Mesenchymal stem cell (in vitro differentiated cells and primary cell): Measurements from ENCODE around the gene PILRB.

ENCODE experiments used
- DNase-seq: peaks from one replicate; pipeline ENCODE4 v3.0.0-alpha.2; 2013
- H2AFZ ChIP-seq: one replicate; pipeline ENCODE4 v1.6.1; 2013; ENCODE audit warnings: low read depth, mild to moderate bottlenecking, control low read depth, inconsistent platforms, low read length, moderate library complexity
- H2AK5ac ChIP-seq: 2 replicates; pipeline ENCODE4 v1.6.1; 2013; ENCODE audit warnings: low read length, moderate library complexity, mild to moderate bottlenecking, inconsistent platforms; ENCODE audit not compliant: severe bottlenecking
- H2BK120ac ChIP-seq: one replicate; pipeline ENCODE4 v1.6.1; 2013; ENCODE audit warnings: low read depth, mild to moderate bottlenecking, inconsistent platforms, low read length, moderate library complexity
- H2BK12ac ChIP-seq, 2 experiments: one replicate each; pipeline ENCODE4 v1.6.1; 2013; ENCODE audit warnings: inconsistent platforms in 2 of 2, low read length in 2 of 2, mild to moderate bottlenecking in 2 of 2, moderate library complexity in 2 of 2, control low read depth in 1 of 2
- H2BK15ac ChIP-seq: one replicate; pipeline ENCODE4 v1.6.1; 2013; ENCODE audit warnings: mild to moderate bottlenecking, low read depth, inconsistent platforms; ENCODE audit not compliant: poor library complexity, severe bottlenecking
- H2BK5ac ChIP-seq: 2 replicates; pipeline ENCODE4 v1.6.1; 2013; ENCODE audit warnings: low read depth, mild to moderate bottlenecking, low read length, control low read depth, inconsistent platforms; ENCODE audit not compliant: poor library complexity, severe bottlenecking
- H3K14ac ChIP-seq, 2 experiments: one replicate each; pipeline ENCODE4 v1.6.1; 2013; ENCODE audit warnings: inconsistent platforms in 2 of 2, low read length in 2 of 2, control low read depth in 1 of 2, mild to moderate bottlenecking in 1 of 2, moderate library complexity in 1 of 2
- H3K18ac ChIP-seq, 2 experiments: one replicate each; pipeline ENCODE4 v1.6.1; 2013; ENCODE audit warnings: inconsistent platforms in 2 of 2, low read length in 2 of 2, control low read depth in 1 of 2, low read depth in 1 of 2, mild to moderate bottlenecking in 1 of 2
- H3K23ac ChIP-seq, 2 experiments: one replicate each; pipeline ENCODE4 v1.6.1; 2013; ENCODE audit warnings: inconsistent platforms in 2 of 2, low read length in 2 of 2, mild to moderate bottlenecking in 2 of 2, moderate library complexity in 2 of 2, control low read depth in 1 of 2
- H3K27ac ChIP-seq: 2 replicates; pipeline ENCODE4 v1.5.1; 2013; ENCODE audit warnings: mild to moderate bottlenecking, moderate library complexity, low read length, control low read depth, inconsistent platforms; ENCODE audit not compliant: poor library complexity, severe bottlenecking
- H3K27me3 ChIP-seq, 2 experiments: 2 replicates each; pipeline versions ENCODE4 v1.6.1 to v1.7.0; 2013; ENCODE audit warnings: low read length in 2 of 2, mild to moderate bottlenecking in 2 of 2, moderate library complexity in 2 of 2, control low read depth in 1 of 2, inconsistent platforms in 1 of 2; ENCODE audit not compliant: control insufficient read depth in 1 of 2, insufficient read depth in 1 of 2
- H3K36me3 ChIP-seq, 2 experiments: 2 replicates each; pipeline versions ENCODE4 v1.6.1 to v1.7.0; 2013; ENCODE audit warnings: low read length in 2 of 2, control low read depth in 1 of 2, inconsistent platforms in 1 of 2, low read depth in 1 of 2, mild to moderate bottlenecking in 1 of 2; ENCODE audit not compliant: insufficient read depth in 2 of 2, control insufficient read depth in 1 of 2
- H3K4ac ChIP-seq, 2 experiments: one replicate each; pipeline ENCODE4 v1.6.1; 2013; ENCODE audit warnings: inconsistent platforms in 2 of 2, low read length in 2 of 2, mild to moderate bottlenecking in 2 of 2, moderate library complexity in 2 of 2, control low read depth in 1 of 2, low read depth in 1 of 2
- H3K4me1 ChIP-seq: 2 replicates; pipeline ENCODE4 v1.6.1; 2013; ENCODE audit warnings: low read depth, low read length, control low read depth; ENCODE audit not compliant: control insufficient read depth, insufficient read depth
- H3K4me2 ChIP-seq: 2 replicates; pipeline ENCODE4 v1.6.1; 2013; ENCODE audit warnings: low read length, mild to moderate bottlenecking, inconsistent platforms; ENCODE audit not compliant: poor library complexity, severe bottlenecking
- H3K4me3 ChIP-seq, 2 experiments: 2 replicates each; pipeline versions ENCODE4 v1.5.1 to v1.7.0; 2013; ENCODE audit warnings: low read length in 2 of 2, mild to moderate bottlenecking in 2 of 2, control low read depth in 1 of 2, low read depth in 1 of 2; ENCODE audit not compliant: insufficient read depth in 1 of 2
- H3K79me1 ChIP-seq: replicated peaks from 2 replicates; pipeline ENCODE4 v1.6.1; 2013; ENCODE audit warnings: mild to moderate bottlenecking, control low read depth, low read length, inconsistent platforms; ENCODE audit not compliant: poor library complexity, severe bottlenecking
- H3K9ac ChIP-seq: 2 replicates; pipeline ENCODE4 v1.7.0; 2013; ENCODE audit warnings: mild to moderate bottlenecking, low read length, moderate library complexity
- H3K9me3 ChIP-seq: 2 replicates; pipeline ENCODE4 v1.7.0; 2013; ENCODE audit warnings: mild to moderate bottlenecking, low read length; ENCODE audit not compliant: control insufficient read depth
- H4K8ac ChIP-seq: one replicate; pipeline ENCODE4 v1.6.1; 2013; ENCODE audit warnings: inconsistent platforms, mild to moderate bottlenecking, low read length, moderate library complexity
- H4K91ac ChIP-seq: one replicate; pipeline ENCODE4 v1.6.1; 2013; ENCODE audit warnings: mild to moderate bottlenecking, low read length, inconsistent platforms
- WGBS: methylation state at CpG from one replicate; pipeline ENCODE4 v1.1.7; 2013; ENCODE audit warnings: mixed read lengths; 5-methylcytosine and 5-hydroxymethylcytosine counted together

PILRB gene

DNA sequence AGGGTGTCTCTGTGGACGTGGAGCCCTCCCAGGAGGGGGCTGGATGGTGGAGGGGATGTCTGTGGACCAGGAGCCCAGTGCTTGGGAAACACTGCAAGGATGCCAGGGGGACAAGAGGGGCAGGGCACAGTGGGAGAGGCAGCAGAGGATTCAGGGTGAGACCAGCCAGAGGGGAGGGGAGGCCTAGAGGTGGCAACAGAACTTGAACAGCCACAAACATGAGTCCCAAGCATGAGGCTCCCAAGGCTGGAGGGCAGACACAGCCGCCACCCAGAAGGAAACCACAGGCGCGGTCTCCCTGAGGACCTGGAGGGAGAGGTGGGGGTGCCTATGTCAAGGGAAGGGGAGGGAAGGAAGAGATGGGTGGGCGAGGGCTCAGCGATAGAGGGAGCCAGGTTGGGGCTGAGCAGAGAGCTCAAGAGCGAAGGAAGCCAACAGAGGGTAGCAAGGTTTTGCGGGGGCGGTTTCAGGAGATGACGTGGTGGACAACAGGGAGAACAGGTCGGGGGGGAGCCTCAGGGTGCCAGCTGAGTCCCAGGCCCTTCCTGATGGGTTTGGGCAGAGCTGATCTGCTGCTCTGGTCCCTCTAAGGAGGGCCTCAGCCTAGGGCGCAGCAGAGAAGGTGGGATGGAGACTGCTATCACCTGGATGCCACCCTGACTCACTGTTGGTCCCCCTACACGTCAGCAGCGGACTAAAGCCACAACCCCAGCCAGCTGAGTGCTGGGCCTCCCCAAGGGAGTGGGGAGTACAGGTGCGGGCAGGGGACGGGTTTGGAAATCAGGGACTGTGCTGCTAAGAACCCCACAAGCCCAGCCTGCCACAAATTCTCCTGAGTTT is 8.7 kb downstream of the PILRB start:
- no peak overlapping the region for H2AFZ ChIP-seq
- H3K23ac ChIP-seq, result no peak overlapping the region
- no peak overlapping the region for H3K4ac ChIP-seq
- peaks cover 2% of the 10 kb centered on the region for H3K79me1 ChIP-seq
- no peak overlapping the region for H3K18ac ChIP-seq
- H3K9ac ChIP-seq, result no peak overlapping the region
- WGBS, result 96% methylated on average over 16 of the region's 16 CpGs
- DNase-seq, result no peak
- H3K14ac ChIP-seq, result no peak overlapping the region
- peaks cover 3% of the 10 kb centered on the region for H3K4me1 ChIP-seq
- H3K4me3 ChIP-seq, result no peak overlapping the region
- H3K4me2 ChIP-seq, result no peak overlapping the region
- no peak overlapping the region for H2BK12ac ChIP-seq
- H4K8ac ChIP-seq, result peak overlapping the region; percentile 29
- H3K27ac ChIP-seq, result no peak overlapping the region
- H2BK120ac ChIP-seq, result no peak overlapping the region
- no peak overlapping the region for H2AK5ac ChIP-seq
- peaks cover 14 to 24% of the 10 kb centered on the region in 2 experiments for H3K36me3 ChIP-seq
- H2BK15ac ChIP-seq, result no peak overlapping the region
- no peak overlapping the region for H2BK5ac ChIP-seq
- no peaks in the 10 kb centered on the region for H3K27me3 ChIP-seq
- no peaks in the 10 kb centered on the region for H3K9me3 ChIP-seq
- H4K91ac ChIP-seq, result peak overlapping the region; percentile 35

DNA sequence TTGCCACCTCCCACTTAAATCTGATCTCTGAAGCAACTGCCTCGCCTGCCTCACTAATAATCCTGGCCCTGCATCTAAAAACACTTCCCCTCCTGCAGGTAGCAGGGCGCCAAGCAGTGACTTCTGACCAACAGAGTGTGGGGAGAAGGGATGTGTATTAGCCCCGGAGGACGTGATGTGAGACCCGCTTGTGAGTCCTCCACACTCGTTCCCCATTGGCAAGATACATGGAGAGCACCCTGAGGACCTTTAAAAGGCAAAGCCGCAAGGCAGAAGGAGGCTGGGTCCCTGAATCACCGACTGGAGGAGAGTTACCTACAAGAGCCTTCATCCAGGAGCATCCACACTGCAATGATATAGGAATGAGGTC is 9.3 kb downstream of the PILRB start:
- Histone ChIP-seq H3K14ac (no peak overlapping the region), H3K79me1 (no peaks in the 10 kb centered on the region)

DNA sequence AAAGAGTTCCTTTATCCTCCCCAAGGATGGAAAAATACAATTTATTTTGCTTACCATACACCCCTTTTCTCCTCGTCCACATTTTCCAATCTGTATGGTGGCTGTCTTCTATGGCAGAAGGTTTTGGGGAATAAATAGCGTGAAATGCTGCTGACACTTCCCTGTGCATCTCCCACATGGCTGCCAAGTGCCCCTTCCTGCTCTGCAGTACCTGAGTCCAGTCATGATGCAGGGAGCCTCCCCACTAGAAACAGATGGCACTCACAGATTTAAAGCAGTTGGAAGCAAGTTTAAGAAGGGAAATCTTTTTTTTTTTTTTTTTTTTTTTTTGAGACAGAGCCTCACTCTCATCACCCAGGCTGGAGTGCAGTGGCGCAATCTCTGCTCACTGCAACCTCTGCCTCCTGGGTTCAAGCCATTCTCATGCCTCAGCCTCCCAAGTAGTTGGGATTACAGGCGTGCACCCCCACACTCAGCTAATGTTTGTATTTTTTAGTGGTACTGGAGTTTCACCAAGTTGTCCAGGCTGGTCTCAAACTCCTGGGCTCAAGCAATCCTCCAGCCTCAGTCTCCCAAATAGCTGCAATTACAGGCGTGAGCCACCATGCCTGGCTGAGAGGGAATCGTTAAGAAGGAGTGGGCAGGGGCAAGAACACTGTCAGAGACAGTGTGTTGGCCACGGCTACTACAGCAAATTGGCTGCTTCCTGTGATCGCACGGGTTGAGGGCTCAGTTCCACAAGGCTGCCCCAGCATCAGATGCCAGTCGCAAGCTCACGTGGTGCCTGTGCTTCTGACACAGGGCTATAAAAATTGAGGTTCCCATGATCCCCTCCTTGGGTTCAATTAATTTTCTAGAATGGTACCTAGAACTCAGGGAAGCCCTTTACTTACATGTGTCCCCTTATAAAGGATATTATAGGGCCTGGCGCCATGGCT is 10.0 kb downstream of the PILRB start:
- H3K27ac ChIP-seq, result no peak overlapping the region
- 91% methylated on average over 9 of the region's 12 CpGs for WGBS
- H2BK5ac ChIP-seq, result no peak overlapping the region
- no peak overlapping the region for H2AK5ac ChIP-seq
- no peak overlapping the region for H2AFZ ChIP-seq
- no peak overlapping the region for H3K4me2 ChIP-seq
- no peaks in the 10 kb centered on the region for H3K27me3 ChIP-seq
- no peak overlapping the region for H2BK12ac ChIP-seq
- no peak overlapping the region for H3K23ac ChIP-seq
- no peak overlapping the region for H3K18ac ChIP-seq
- H4K8ac ChIP-seq, result no peak overlapping the region
- peaks cover 7 to 11% of the 10 kb centered on the region in 2 experiments for H3K36me3 ChIP-seq
- no peak overlapping the region for H2BK120ac ChIP-seq
- H3K9ac ChIP-seq, result no peak overlapping the region
- no peak overlapping the region for H4K91ac ChIP-seq
- H3K4me1 ChIP-seq, result peaks cover 6% of the 10 kb centered on the region
- no peaks in the 10 kb centered on the region for H3K9me3 ChIP-seq
- no peak overlapping the region for H3K4me3 ChIP-seq
- no peak overlapping the region for H2BK15ac ChIP-seq
- no peaks in the 10 kb centered on the region for H3K79me1 ChIP-seq
- no peak overlapping the region for H3K14ac ChIP-seq
- H3K4ac ChIP-seq, result no peak overlapping the region
- DNase-seq, result no peak

More for the DNA sequence above, 9.3 kb downstream of the PILRB start:
- H2BK12ac ChIP-seq, result no peak overlapping the region
- H3K27ac ChIP-seq, result no peak overlapping the region
- H3K9ac ChIP-seq, result no peak overlapping the region
- no peak overlapping the region for H2BK120ac ChIP-seq
- no peaks in the 10 kb centered on the region for H3K27me3 ChIP-seq
- 90% methylated on average over 7 of the region's 8 CpGs for WGBS
- peaks cover 13 to 18% of the 10 kb centered on the region in 2 experiments for H3K36me3 ChIP-seq
- peaks cover 4% of the 10 kb centered on the region for H3K4me1 ChIP-seq
- H4K8ac ChIP-seq, result no peak overlapping the region
- H2BK5ac ChIP-seq, result no peak overlapping the region
- no peak overlapping the region for H2BK15ac ChIP-seq
- no peak overlapping the region for H3K4me2 ChIP-seq
- no peak overlapping the region for H3K4me3 ChIP-seq
- no peak overlapping the region for H2AFZ ChIP-seq
- H2AK5ac ChIP-seq, result no peak overlapping the region
- H3K23ac ChIP-seq, result no peak overlapping the region
- H4K91ac ChIP-seq, result no peak overlapping the region
- H3K18ac ChIP-seq, result no peak overlapping the region
- DNase-seq, result no peak
- H3K4ac ChIP-seq, result no peak overlapping the region
- no peaks in the 10 kb centered on the region for H3K9me3 ChIP-seq

DNA sequence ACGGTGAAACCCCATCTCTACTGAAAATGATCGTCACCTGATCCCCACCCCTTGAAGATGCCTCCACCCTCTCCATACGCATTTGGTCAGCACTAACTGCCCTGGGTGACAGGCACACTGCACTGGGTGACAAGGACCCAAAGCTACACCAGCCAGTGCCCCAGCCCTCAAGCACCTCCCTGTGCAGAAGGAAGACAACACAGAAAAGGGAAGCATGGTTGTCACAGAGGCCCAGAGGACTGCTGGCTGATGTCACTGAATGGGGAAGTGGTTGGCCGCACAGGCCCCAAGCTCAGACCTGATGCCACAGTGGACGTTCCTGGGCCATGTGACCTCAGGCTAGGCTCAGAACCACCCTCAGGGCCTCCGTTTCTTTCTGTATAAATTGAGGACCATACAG is 11.2 kb downstream of the PILRB start:
- Histone ChIP-seq H4K8ac (no peak overlapping the region), H3K27me3 (no peaks in the 10 kb centered on the region), H2BK12ac (no peak overlapping the region), H3K14ac (no peak overlapping the region), H3K18ac (no peak overlapping the region), H3K27ac (no peak overlapping the region), H2BK5ac (no peak overlapping the region), H2BK15ac (no peak overlapping the region), H3K4me3 (no peak overlapping the region), H3K9ac (no peak overlapping the region), H4K91ac (no peak overlapping the region), H3K23ac (no peak overlapping the region), H3K4me2 (no peak overlapping the region), H3K36me3 (peaks cover 5 to 7% of the 10 kb centered on the region in 2 experiments), H3K9me3 (no peaks in the 10 kb centered on the region), H2AK5ac (no peak overlapping the region), H3K79me1 (no peaks in the 10 kb centered on the region), H2AFZ (no peak overlapping the region), H3K4me1 (peaks cover 14% of the 10 kb centered on the region), H2BK120ac (no peak overlapping the region), H3K4ac (no peak overlapping the region)
- no peak for DNase-seq
- 95% methylated on average over 6 of the region's 6 CpGs for WGBS
